HG03064 (cell line): ENCODE results near the gene BRCC3.

ENCODE experiments used
- ATAC-seq: cut with Tn5 transposase; IDR thresholded peaks from one replicate; pipeline ENCODE4 v1.9.1; 2021; ENCODE audit warnings: low read depth; ENCODE audit not compliant: unreplicated experiment

The BRCC3 gene

GRCh38 chrX:155070975-155071693 is at the start of gene BRCC3, which contains the start of the genes CMC4 and MTCP1:
Gene BRCC3 (plus strand): TSS chrX:155071508. CDS start chrX:155071528, 20 bp downstream.
Gene CMC4 (minus strand): TSS chrX:155071136. CDS start chrX:155064023, 7,113 bp downstream.
Gene MTCP1 (minus strand): TSS chrX:155071136. CDS start chrX:155066010, 5,126 bp downstream.
- peak; percentile 87 for ATAC-seq

- no peak for ATAC-seq
Measured at GRCh38 chrX:155022585-155022984, 48.7 kb upstream of the BRCC3 start, which contains the start of gene F8. Gene F8 (minus strand): TSS chrX:155022723. CDS start chrX:155022552, 171 bp downstream.

GRCh38 chrX:155023907-155024833 is 47.1 kb upstream of the BRCC3 start:
- ATAC-seq = no peak

DNA sequence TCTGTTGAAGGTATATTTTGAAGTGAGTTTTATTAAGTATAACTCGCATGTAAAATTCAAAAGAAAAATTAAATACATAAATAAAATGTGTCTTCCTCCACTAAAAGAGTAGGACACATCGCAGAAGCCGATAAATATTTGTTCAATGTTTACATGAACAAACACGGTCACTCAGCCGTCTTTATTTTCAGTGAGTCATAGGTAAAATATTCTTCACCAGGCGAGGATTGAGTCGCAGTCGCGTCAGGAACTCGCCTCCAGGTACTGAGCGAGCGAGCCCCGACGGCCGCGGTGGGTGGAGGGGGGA is 44.9 kb upstream of the BRCC3 start:
- no peak for ATAC-seq

DNA sequence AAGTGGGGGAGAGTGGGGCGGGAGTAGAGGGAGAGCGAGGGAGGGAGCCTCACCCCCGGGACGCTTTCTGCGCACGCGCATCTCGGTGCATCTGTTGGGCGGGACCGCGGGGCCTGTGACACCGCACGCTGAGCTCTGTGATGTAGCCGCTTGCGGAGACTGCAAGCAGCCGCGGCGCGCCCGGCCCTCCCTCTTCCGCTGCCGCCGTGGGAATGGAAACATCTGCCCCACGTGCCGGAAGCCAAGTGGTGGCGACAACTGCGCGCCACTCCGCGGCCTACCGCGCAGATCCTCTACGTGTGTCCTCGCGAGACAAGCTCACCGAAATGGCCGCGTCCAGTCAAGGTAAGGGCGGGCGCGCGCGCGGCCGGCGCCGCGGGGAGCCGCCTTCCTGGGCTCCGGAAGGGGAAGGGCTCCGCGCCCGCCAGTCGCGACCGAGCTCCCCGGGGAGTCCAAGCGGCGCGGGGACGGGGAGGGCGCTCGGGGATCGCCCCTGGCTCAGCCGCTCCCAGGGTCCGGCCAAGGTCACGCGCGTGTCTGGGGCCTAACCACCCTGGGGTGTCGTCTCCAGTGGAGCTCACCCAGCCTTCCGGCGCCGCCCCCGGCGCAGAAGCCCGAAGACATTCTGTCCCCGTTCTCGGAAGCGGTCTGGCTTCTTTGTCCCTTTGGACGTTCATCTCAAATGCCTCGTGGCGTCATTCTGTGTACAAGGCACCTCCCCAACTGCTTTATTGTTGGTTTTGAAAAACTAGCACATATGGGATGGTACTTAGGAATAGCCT is 44.4 kb upstream of the BRCC3 start, which contains the start of gene FUNDC2:
Gene FUNDC2, plus strand, starts transcription at position 118 of the 782 bp plus-strand sequence. Its CDS starts 95 bp downstream, at position 213.
- ATAC-seq = peak; percentile 87

GRCh38 chrX:155027509-155028066 is 43.7 kb upstream of the BRCC3 start:
- no peak for ATAC-seq

DNA sequence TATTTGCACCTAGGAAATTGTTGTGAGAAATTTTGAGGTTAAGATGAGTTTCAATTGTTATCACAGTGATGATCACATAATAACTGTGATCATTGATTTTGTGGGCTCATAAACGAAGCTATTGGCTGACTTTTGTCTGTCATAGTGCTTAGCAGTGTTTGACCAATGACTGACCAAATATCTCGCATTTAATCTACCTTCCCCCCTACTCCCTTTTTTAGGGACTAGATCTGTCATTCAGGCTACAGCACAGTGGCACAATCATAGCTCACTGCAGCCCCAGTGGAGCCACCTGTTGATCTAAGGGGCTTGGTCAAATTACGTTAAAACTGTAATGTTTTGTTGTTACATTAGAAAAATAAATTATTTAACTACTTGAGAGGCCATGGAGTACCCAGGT is 43.2 kb upstream of the BRCC3 start:
- ATAC-seq = no peak

GRCh38 chrX:155028877-155029291 is 42.4 kb upstream of the BRCC3 start:
- ATAC-seq = no peak

- no peak for ATAC-seq
Measured at GRCh38 chrX:155031657-155032056, 39.7 kb upstream of the BRCC3 start.

DNA sequence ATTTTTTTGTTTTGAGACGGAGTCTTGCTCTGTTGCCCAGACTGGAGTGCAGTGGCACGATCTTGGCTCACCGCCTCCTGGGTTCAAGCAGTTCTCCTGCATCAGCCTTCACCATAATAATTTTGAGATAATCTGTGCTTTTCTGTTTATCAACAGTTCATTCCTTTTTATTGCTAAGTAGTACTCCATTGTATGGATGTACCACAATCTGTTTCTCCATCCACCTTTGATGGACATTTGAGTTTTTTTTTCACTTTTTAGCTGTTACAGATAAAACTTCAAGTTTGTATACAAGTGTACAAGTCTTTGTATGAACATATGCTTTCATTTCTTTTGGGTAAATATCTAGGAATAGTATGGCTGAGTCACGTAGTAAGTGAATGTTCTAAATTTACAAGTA is 35.6 kb upstream of the BRCC3 start:
- no peak for ATAC-seq

GRCh38 chrX:155046129-155046810 is 25.0 kb upstream of the BRCC3 start:
- ATAC-seq = no peak

DNA sequence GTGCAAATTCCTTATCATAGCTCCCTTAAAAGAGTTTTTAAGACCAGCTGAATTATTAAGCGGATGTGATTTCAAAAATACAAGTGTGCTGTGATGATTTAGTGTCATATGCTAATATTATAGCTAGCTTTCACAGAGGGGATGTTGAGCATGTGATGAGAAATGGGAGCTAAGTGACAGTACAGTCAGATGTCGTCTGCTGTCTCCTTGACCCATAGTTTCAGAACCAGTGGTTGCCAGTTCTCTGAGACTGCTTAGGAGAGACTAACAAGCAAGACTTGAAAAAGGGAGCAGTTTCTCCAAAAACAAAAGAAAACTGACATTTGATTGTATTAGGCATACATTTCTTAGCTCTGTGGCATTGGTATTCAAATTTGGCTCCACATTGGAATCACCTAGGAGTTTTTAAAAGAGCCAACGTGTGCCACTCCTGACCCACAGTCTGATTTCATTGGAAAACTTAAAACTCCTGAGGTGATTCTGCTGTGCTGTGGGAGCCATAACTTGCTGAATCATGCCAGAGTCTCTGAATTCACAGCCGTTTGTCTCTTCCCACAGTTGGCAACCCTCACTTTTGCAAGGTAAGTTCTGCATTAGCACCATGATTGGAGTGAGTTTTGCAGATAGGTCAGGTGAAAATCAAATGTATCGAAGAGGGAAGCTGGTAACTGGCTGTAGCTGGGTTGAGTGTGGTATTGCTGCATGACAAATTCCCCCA is 24.3 kb upstream of the BRCC3 start:
- no peak for ATAC-seq

GRCh38 chrX:155048977-155049619 is 22.2 kb upstream of the BRCC3 start:
- ATAC-seq = no peak

- no peak for ATAC-seq
Measured at GRCh38 chrX:155052738-155053498, 18.4 kb upstream of the BRCC3 start.

- ATAC-seq = no peak
Measured at GRCh38 chrX:155053656-155054055, 17.7 kb upstream of the BRCC3 start.

- ATAC-seq = no peak
Measured at GRCh38 chrX:155054255-155054654, 17.1 kb upstream of the BRCC3 start.

DNA sequence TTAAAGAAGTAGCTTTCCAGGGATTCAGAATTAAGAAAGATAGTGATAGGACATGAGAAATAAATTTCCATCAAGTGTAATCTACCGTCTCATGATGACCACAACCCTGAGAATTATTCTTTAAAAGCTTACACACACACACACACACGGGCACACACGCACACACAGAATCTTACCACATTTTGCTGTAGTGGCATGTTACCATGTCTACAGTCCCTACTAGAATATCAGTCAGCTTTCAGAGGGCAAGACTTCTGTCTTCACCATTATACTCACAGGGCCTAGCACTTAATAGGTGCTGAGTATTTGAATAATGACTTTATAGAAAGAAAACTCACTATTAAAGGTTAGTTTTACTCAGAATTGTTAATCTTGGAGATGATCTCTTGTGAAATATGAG is 15.8 kb upstream of the BRCC3 start:
- no peak for ATAC-seq

GRCh38 chrX:155056471-155056870 is 14.8 kb upstream of the BRCC3 start:
- no peak for ATAC-seq
